Lung (tissue), 12 donors: Measurements from ENCODE around the gene NOTCH1. TPM values are rescaled to one million over a fixed set of nuclear protein-coding genes. Genes with fewer than 3 reads are reported as not detected.

Experiments
- ATAC-seq: fragments of 200-7000 bp; cut with Tn5 transposase; one replicate; pipeline ENCODE4 v1.9.1; 2020; ENCODE audit warnings: moderate number of reproducible peaks; ENCODE audit not compliant: insufficient read depth, low FRiP score
- DNase-seq, 3 donors: peaks; one replicate each; pipeline ENCODE4 v3.0.0-alpha.2; 2013 to 2017
- H3K27ac ChIP-seq, 2 donors: one replicate each; pipeline ENCODE4 v1.5.1; 2013; ENCODE audit warnings: mild to moderate bottlenecking in 2 of 2, moderate library complexity in 2 of 2, control low read depth in 1 of 2, inconsistent platforms in 1 of 2, low read depth in 1 of 2, low read length in 1 of 2
- H3K27me3 ChIP-seq, 3 donors: one replicate each; pipeline ENCODE4 v1.5.1; 2013; ENCODE audit warnings: low read length in 2 of 3; ENCODE audit not compliant: control insufficient read depth in 3 of 3, insufficient read depth in 3 of 3
- H3K36me3 ChIP-seq, 4 donors: one replicate each; pipeline ENCODE4 v1.5.1; 2013; ENCODE audit warnings: low read length in 4 of 4, mild to moderate bottlenecking in 1 of 4, moderate library complexity in 1 of 4; ENCODE audit not compliant: control insufficient read depth in 4 of 4, insufficient read depth in 4 of 4
- H3K4me1 ChIP-seq, 5 donors: one replicate each; pipeline ENCODE4 v1.5.1; 2013; ENCODE audit warnings: low read length in 5 of 5, mild to moderate bottlenecking in 2 of 5, moderate library complexity in 1 of 5; ENCODE audit not compliant: control insufficient read depth in 5 of 5, insufficient read depth in 5 of 5
- H3K4me3 ChIP-seq: one replicate; pipeline ENCODE4 v1.5.1; 2013; ENCODE audit warnings: mild to moderate bottlenecking, control low read depth, moderate library complexity
- H3K9ac ChIP-seq, 2 donors: one replicate each; pipeline ENCODE4 v1.5.1; 2013; ENCODE audit warnings: low read length in 2 of 2, control low read depth in 1 of 2; ENCODE audit not compliant: insufficient read depth in 1 of 2
- H3K9me3 ChIP-seq, 4 donors: one replicate each; pipeline ENCODE4 v1.5.1; 2013; ENCODE audit warnings: low read length in 3 of 4, mild to moderate bottlenecking in 1 of 4, moderate library complexity in 1 of 4; ENCODE audit not compliant: control insufficient read depth in 4 of 4, insufficient read depth in 3 of 4
- CTCF ChIP-seq: IDR thresholded peaks from 2 replicates; pipeline ENCODE4 v1.5.1; 2012; ENCODE audit warnings: mild to moderate bottlenecking; ENCODE audit errors: control extremely low read depth, extremely low read depth
- WGBS, 2 donors: extraction: QIAGEN DNeasy Blood & Tissue Kit; methylation state at CpG; one replicate each; pipeline ENCODE4 v1.1.7; 2013; 5-methylcytosine and 5-hydroxymethylcytosine counted together
- polyA plus RNA-seq, 2 donors: library from polyadenylated mRNA; stranded (reverse); fragments of 200-250 nt; gene quantifications; one replicate each; pipeline ENCODE4 v1.2.1, GENCODE V29; 2013
- total RNA-seq, 2 donors: library from RNA; depleted of rRNA in 1 of 2; stranded (reverse); fragments of >200 nt in 1 of 2; gene quantifications; one replicate each; pipeline ENCODE4 v1.2.1, GENCODE V29; 2014 to 2021
- donor health status: control.
- donor health status: control.
- donor health status: Bipolar disorder and iron deficiency.
- donor health status: healthy.
- donor health status: DM: yes; HTN: yes; CAD: no.

Gene NOTCH1
- total and polyA plus RNA-seq, 4 donors = 23.9 to 101 (median 44.5) TPM

- ATAC-seq = no peak
- no peaks in the 10 kb centered on the region for H3K27me3 ChIP-seq
- H3K9me3 ChIP-seq = no peaks in the 10 kb centered on the region
- H3K9ac ChIP-seq = no peak overlapping the region
- WGBS, 2 donors = 33 to 45% methylated on average over 24 of the region's 24 CpGs
- peaks cover 0 to 45% (median 6%) of the 10 kb centered on the region in 4 donors for H3K36me3 ChIP-seq
- no peak for DNase-seq
- no peak overlapping the region for H3K4me3 ChIP-seq
- no peak for TF ChIP-seq CTCF
- peak overlapping the region; percentile 30 to 96 for H3K27ac ChIP-seq
- H3K4me1 ChIP-seq = peaks cover 0 to 47% (median 18%) of the 10 kb centered on the region in 5 donors
Observed at GRCh38 chr9:136538599-136539426, 7.0 kb downstream of the NOTCH1 start.

GRCh38 chr9:136537896-136538598 lies 7.8 kb downstream of the NOTCH1 start:
- Histone ChIP-seq H3K9me3 (no peaks in the 10 kb centered on the region), H3K36me3 (peaks cover 0 to 43% (median 4%) of the 10 kb centered on the region in 4 donors), H3K27ac (peak overlapping the region in 1 of 2 donors; percentile 96), H3K27me3 (no peaks in the 10 kb centered on the region), H3K9ac (no peak overlapping the region), H3K4me1 (peaks cover 0 to 46% (median 11%) of the 10 kb centered on the region in 5 donors), H3K4me3 (no peak overlapping the region)
- TF ChIP-seq CTCF = no peak
- DNase-seq (no peak), ATAC-seq (no peak)
- 72% methylated on average over 21 of the region's 21 CpGs for WGBS, 2 donors

- no peaks in the 10 kb centered on the region for H3K27me3 ChIP-seq
- 92 to 93% methylated on average over 7 of the region's 7 CpGs for WGBS, 2 donors
- no peak for DNase-seq
- ATAC-seq = no peak
- H3K36me3 ChIP-seq = peaks cover 0 to 38% (median 3%) of the 10 kb centered on the region in 4 donors
- H3K4me1 ChIP-seq = peaks cover 0 to 49% (median 6%) of the 10 kb centered on the region in 5 donors
- TF ChIP-seq CTCF = no peak
- peak overlapping the region in 1 of 2 donors; percentile 11 for H3K27ac ChIP-seq
- H3K9ac ChIP-seq = no peak overlapping the region
- H3K9me3 ChIP-seq = no peaks in the 10 kb centered on the region
- no peak overlapping the region for H3K4me3 ChIP-seq
Observed at GRCh38 chr9:136537411-136537810, 8.4 kb downstream of the NOTCH1 start.
